Kidney glomerular epithelial cell (primary cell): ENCODE results near the gene SNRNP48.

Experiments
- DNase-seq: peaks from one replicate; lab custom pipeline; 2025; lab: John Stamatoyannopoulos, UW

The SNRNP48 gene

GRCh38 chr6:7559196-7559595, 30.8 kb upstream of the SNRNP48 start:
- DNase-seq, result no peak

GRCh38 chr6:7559651-7560385, 30.2 kb upstream of the SNRNP48 start:
- DNase-seq, result no peak

GRCh38 chr6:7561153-7561964, 28.6 kb upstream of the SNRNP48 start:
- DNase-seq, result no peak

- no peak for DNase-seq
Observed at GRCh38 chr6:7562769-7563168, 27.2 kb upstream of the SNRNP48 start.

- DNase-seq, result no peak
Observed at GRCh38 chr6:7566107-7566506, 23.9 kb upstream of the SNRNP48 start.

GRCh38 chr6:7566617-7567173, 23.3 kb upstream of the SNRNP48 start:
- no peak for DNase-seq

- no peak for DNase-seq
Observed at GRCh38 chr6:7568021-7568420, 22.0 kb upstream of the SNRNP48 start.

- no peak for DNase-seq
Observed at GRCh38 chr6:7569082-7569481, 20.9 kb upstream of the SNRNP48 start.

GRCh38 chr6:7572213-7572943, 17.6 kb upstream of the SNRNP48 start:
- DNase-seq, result no peak

GRCh38 chr6:7574500-7574899, 15.5 kb upstream of the SNRNP48 start:
- DNase-seq, result no peak

GRCh38 chr6:7578516-7578915, 11.5 kb upstream of the SNRNP48 start:
- DNase-seq, result no peak

- DNase-seq, result no peak
Observed at GRCh38 chr6:7578931-7579330, 11.1 kb upstream of the SNRNP48 start.

- no peak for DNase-seq
Observed at GRCh38 chr6:7579851-7580250, 10.1 kb upstream of the SNRNP48 start.

- no peak for DNase-seq
Observed at GRCh38 chr6:7580537-7580926, 9.5 kb upstream of the SNRNP48 start.

GRCh38 chr6:7580927-7581618, 8.9 kb upstream of the SNRNP48 start:
- DNase-seq, result no peak

- DNase-seq, result no peak
Observed at GRCh38 chr6:7585287-7585930, 4.6 kb upstream of the SNRNP48 start.

- no peak for DNase-seq
Observed at GRCh38 chr6:7587631-7588100, 2.3 kb upstream of the SNRNP48 start.

GRCh38 chr6:7588506-7588905, 1.5 kb upstream of the SNRNP48 start:
- no peak for DNase-seq

- no peak for DNase-seq
Observed at GRCh38 chr6:7589221-7589620, 777 bp upstream of the SNRNP48 start.

GRCh38 chr6:7590918-7591302, 912 bp downstream of the SNRNP48 start:
- DNase-seq, result no peak

GRCh38 chr6:7591770-7592169, 1.8 kb downstream of the SNRNP48 start:
- no peak for DNase-seq
